ENCODE results near the gene FAM72D. TPM values are rescaled to one million over a fixed set of nuclear protein-coding genes. Genes with fewer than 3 reads are reported as not detected.
"Not testable (repeated sequence)": the region's sequence is repeated elsewhere in the genome, so short reads cannot be mapped to it uniquely, and the experiment has no call there.

Gene FAM72D
- total and polyA plus RNA-seq, 2 experiments from 2014 or later: 8.2 to 14.7 TPM

- not testable (repeated sequence) for H3K4me2 ChIP-seq; H3K9me3 Mint-ChIP-seq; H3K4me1 Mint-ChIP-seq; H3K27ac ChIP-seq (ENCODE audit: low read depth); H3K4me1 ChIP-seq (ENCODE audit: insufficient read depth); H3K4me3 Mint-ChIP-seq; H3K27ac Mint-ChIP-seq; H3K9me2 ChIP-seq (ENCODE audit: insufficient read depth); H3K79me2 ChIP-seq (replicated peaks; ENCODE audit: insufficient read depth); ATAC-seq; H2AFZ ChIP-seq; H4K20me1 ChIP-seq (replicated peaks; ENCODE audit: insufficient read depth); H3K4me3 ChIP-seq; H3K27me3 Mint-ChIP-seq (ENCODE audit: insufficient read depth, low read depth, poor library complexity); H3K27me3 ChIP-seq (ENCODE audit: insufficient read depth); DNase-seq (ENCODE audit: low spot score); H3K36me3 ChIP-seq (ENCODE audit: insufficient read depth); H3K36me3 Mint-ChIP-seq (ENCODE audit: low read depth); H3F3A ChIP-seq (replicated peaks; ENCODE audit: low read depth)
Observed at GRCh38 chr1:145112703-145113102, 16.9 kb downstream of the FAM72D start.

GRCh38 chr1:145114560-145115057, 18.8 kb downstream of the FAM72D start:
- H3K36me3 ChIP-seq (ENCODE audit: insufficient read depth); H3K4me2 ChIP-seq; H3F3A ChIP-seq (replicated peaks; ENCODE audit: low read depth); H3K79me2 ChIP-seq (replicated peaks; ENCODE audit: insufficient read depth); ATAC-seq; H3K36me3 Mint-ChIP-seq (ENCODE audit: low read depth); H3K4me1 Mint-ChIP-seq; H3K27ac Mint-ChIP-seq; H2AFZ ChIP-seq; H3K27me3 ChIP-seq (ENCODE audit: insufficient read depth); H3K4me1 ChIP-seq (ENCODE audit: insufficient read depth); H3K4me3 Mint-ChIP-seq; H4K20me1 ChIP-seq (replicated peaks; ENCODE audit: insufficient read depth); H3K9me2 ChIP-seq (ENCODE audit: insufficient read depth); DNase-seq (ENCODE audit: low spot score); H3K9me3 Mint-ChIP-seq; H3K27ac ChIP-seq (ENCODE audit: low read depth); H3K27me3 Mint-ChIP-seq (ENCODE audit: insufficient read depth, low read depth, poor library complexity); H3K4me3 ChIP-seq: not testable (repeated sequence)

GRCh38 chr1:145115587-145116493, 20.1 kb downstream of the FAM72D start:
- H3K4me2 ChIP-seq; H3K4me1 ChIP-seq (ENCODE audit: insufficient read depth); H3K36me3 Mint-ChIP-seq (ENCODE audit: low read depth); H3K9me2 ChIP-seq (ENCODE audit: insufficient read depth); H3K4me1 Mint-ChIP-seq; H4K20me1 ChIP-seq (replicated peaks; ENCODE audit: insufficient read depth); H3F3A ChIP-seq (replicated peaks; ENCODE audit: low read depth); H3K27ac Mint-ChIP-seq; H3K4me3 ChIP-seq; H3K36me3 ChIP-seq (ENCODE audit: insufficient read depth); ATAC-seq; H3K79me2 ChIP-seq (replicated peaks; ENCODE audit: insufficient read depth); H3K4me3 Mint-ChIP-seq; H2AFZ ChIP-seq; H3K27me3 Mint-ChIP-seq (ENCODE audit: insufficient read depth, low read depth, poor library complexity); H3K27me3 ChIP-seq (ENCODE audit: insufficient read depth); DNase-seq (ENCODE audit: low spot score); H3K9me3 Mint-ChIP-seq; H3K27ac ChIP-seq (ENCODE audit: low read depth): not testable (repeated sequence)

GRCh38 chr1:145119842-145120241, 24.1 kb downstream of the FAM72D start:
- H3K27ac Mint-ChIP-seq; H3K27ac ChIP-seq (ENCODE audit: low read depth); H3K9me3 Mint-ChIP-seq; H3K4me3 Mint-ChIP-seq; H3K4me1 ChIP-seq (ENCODE audit: insufficient read depth); H3K27me3 Mint-ChIP-seq (ENCODE audit: insufficient read depth, low read depth, poor library complexity); H2AFZ ChIP-seq; DNase-seq (ENCODE audit: low spot score); H3K36me3 ChIP-seq (ENCODE audit: insufficient read depth); H3K4me2 ChIP-seq; H3K27me3 ChIP-seq (ENCODE audit: insufficient read depth); H3K4me3 ChIP-seq; H3K36me3 Mint-ChIP-seq (ENCODE audit: low read depth); H3K9me2 ChIP-seq (ENCODE audit: insufficient read depth); H3F3A ChIP-seq (replicated peaks; ENCODE audit: low read depth); H3K4me1 Mint-ChIP-seq; H4K20me1 ChIP-seq (replicated peaks; ENCODE audit: insufficient read depth); ATAC-seq; H3K79me2 ChIP-seq (replicated peaks; ENCODE audit: insufficient read depth): not testable (repeated sequence)

- DNase-seq (ENCODE audit: low spot score); H3K27me3 ChIP-seq (ENCODE audit: insufficient read depth); H3K9me2 ChIP-seq (ENCODE audit: insufficient read depth); H3K4me3 Mint-ChIP-seq; H2AFZ ChIP-seq; H3K4me1 Mint-ChIP-seq; ATAC-seq; H3K27ac Mint-ChIP-seq; H3K4me2 ChIP-seq; H3K79me2 ChIP-seq (replicated peaks; ENCODE audit: insufficient read depth); H3K27me3 Mint-ChIP-seq (ENCODE audit: insufficient read depth, low read depth, poor library complexity); H3K36me3 Mint-ChIP-seq (ENCODE audit: low read depth); H3K36me3 ChIP-seq (ENCODE audit: insufficient read depth); H3K4me1 ChIP-seq (ENCODE audit: insufficient read depth); H4K20me1 ChIP-seq (replicated peaks; ENCODE audit: insufficient read depth); H3K9me3 Mint-ChIP-seq; H3K4me3 ChIP-seq; H3F3A ChIP-seq (replicated peaks; ENCODE audit: low read depth); H3K27ac ChIP-seq (ENCODE audit: low read depth): not testable (repeated sequence)
Observed at GRCh38 chr1:145122344-145123061, 26.7 kb downstream of the FAM72D start.

GRCh38 chr1:145123062-145123395, 27.3 kb downstream of the FAM72D start:
- H3K9me3 Mint-ChIP-seq; H4K20me1 ChIP-seq (replicated peaks; ENCODE audit: insufficient read depth); H3F3A ChIP-seq (replicated peaks; ENCODE audit: low read depth); H3K36me3 Mint-ChIP-seq (ENCODE audit: low read depth); H3K4me1 Mint-ChIP-seq; H3K4me3 ChIP-seq; H3K27me3 ChIP-seq (ENCODE audit: insufficient read depth); H2AFZ ChIP-seq; H3K27ac ChIP-seq (ENCODE audit: low read depth); H3K4me3 Mint-ChIP-seq; H3K4me1 ChIP-seq (ENCODE audit: insufficient read depth); H3K4me2 ChIP-seq; H3K27me3 Mint-ChIP-seq (ENCODE audit: insufficient read depth, low read depth, poor library complexity); H3K36me3 ChIP-seq (ENCODE audit: insufficient read depth); H3K9me2 ChIP-seq (ENCODE audit: insufficient read depth); H3K27ac Mint-ChIP-seq; H3K79me2 ChIP-seq (replicated peaks; ENCODE audit: insufficient read depth); DNase-seq (ENCODE audit: low spot score): not testable (repeated sequence)
- peak; percentile 61; the same call in 2 of the 3 replicates for ATAC-seq

Data from GM23338 (cell line).